Karpas-422 (cell line): ENCODE measurements around the gene TMEM127. TPM values are rescaled to one million over a fixed set of nuclear protein-coding genes. Genes with fewer than 3 reads are reported as not detected.
"Not testable (repeated sequence)": the region's sequence is repeated elsewhere in the genome, so short reads cannot be mapped to it uniquely, and the experiment has no call there.

Experiments used
- DNase-seq: peaks from one replicate; pipeline ENCODE4 v3.0.0-alpha.2; 2015
- H2AFZ ChIP-seq: fragments of 200-600 bp; sonication (generic); 2 replicates; pipeline ENCODE4 v1.6.1; 2014; ENCODE audit warnings: antibody characterized with exemption, low read length, mixed read lengths
- H3K27ac ChIP-seq: fragments of 200-600 bp; sonication (generic); 2 replicates; pipeline ENCODE4 v1.5.1; 2014; ENCODE audit warnings: mild to moderate bottlenecking, low read length, moderate library complexity
- H3K27me3 ChIP-seq: fragments of 200-600 bp; sonication (generic); 2 replicates; pipeline ENCODE4 v1.6.1; 2014; ENCODE audit warnings: low read length, mixed read lengths
- H3K36me3 ChIP-seq: fragments of 200-600 bp; sonication (generic); 2 replicates; pipeline ENCODE4 v1.6.1; 2014; ENCODE audit warnings: low read length, mixed read lengths; ENCODE audit not compliant: insufficient read depth
- H3K4me1 ChIP-seq: fragments of 200-600 bp; sonication (generic); 2 replicates; pipeline ENCODE4 v1.6.1; 2014; ENCODE audit warnings: mild to moderate bottlenecking, low read length, mixed read lengths
- H3K4me2 ChIP-seq: fragments of 200-600 bp; sonication (generic); 2 replicates; pipeline ENCODE4 v1.6.1; 2014; ENCODE audit warnings: low read length, low read depth, mild to moderate bottlenecking; ENCODE audit not compliant: poor library complexity, severe bottlenecking
- H3K4me3 ChIP-seq: fragments of 200-600 bp; sonication (generic); 2 replicates; pipeline ENCODE4 v1.5.1; 2014; ENCODE audit warnings: mild to moderate bottlenecking, antibody characterized with exemption, low read length, mixed read lengths
- H3K79me2 ChIP-seq: fragments of 200-600 bp; sonication (generic); 2 replicates; pipeline ENCODE4 v1.6.1; 2014; ENCODE audit warnings: mild to moderate bottlenecking, low read length, mixed read lengths
- H3K9ac ChIP-seq: fragments of 200-600 bp; sonication (generic); 2 replicates; pipeline ENCODE4 v1.6.0; 2014; ENCODE audit warnings: low read length
- H3K9me2 ChIP-seq: fragments of 200-600 bp; sonication (generic), shearing (Covaris generic); replicated peaks from 2 replicates; pipeline ENCODE4 v1.6.0; 2014; ENCODE audit warnings: mild to moderate bottlenecking, low read length, moderate library complexity; ENCODE audit not compliant: insufficient read depth
- H3K9me3 ChIP-seq: fragments of 300-700, 200-600 bp; sonication (generic); 2 replicates; pipeline ENCODE4 v1.6.1; 2014; ENCODE audit warnings: low read length, mixed read lengths
- H4K20me1 ChIP-seq: fragments of 200-600 bp; sonication (generic); 2 replicates; pipeline ENCODE4 v1.6.1; 2014; ENCODE audit warnings: mild to moderate bottlenecking, antibody characterized with exemption, low read length, low read depth; ENCODE audit not compliant: insufficient read depth
- total RNA-seq: library from RNA; depleted of rRNA; stranded (reverse); fragments of >200 nt; shearing (Covaris generic); gene quantifications from 2 replicates; pipeline ENCODE4 v1.2.3, GENCODE V29; 2014; ENCODE audit warnings: low replicate concordance

The TMEM127 gene
- total RNA-seq, 1 experiment from 2014 or later: 17.7 TPM

- no peaks in the 10 kb centered on the region for H3K36me3 ChIP-seq
- H3K4me1 ChIP-seq: peaks cover 21% of the 10 kb centered on the region
- H3K4me2 ChIP-seq: peak overlapping the region; percentile 16
- no peaks in the 10 kb centered on the region for H3K9me3 ChIP-seq
- peak; percentile 65 for DNase-seq
- H4K20me1 ChIP-seq: no peaks in the 10 kb centered on the region
- no peaks in the 10 kb centered on the region for H3K9me2 ChIP-seq
- peak overlapping the region; percentile 57 for H3K27ac ChIP-seq
- no peaks in the 10 kb centered on the region for H3K27me3 ChIP-seq
- H3K9ac ChIP-seq: peak overlapping the region; percentile 26; the same call in 1 of the 2 replicates
- peak overlapping the region; percentile 12; the same call in 1 of the 2 replicates for H2AFZ ChIP-seq
- no peak overlapping the region for H3K4me3 ChIP-seq
- H3K79me2 ChIP-seq: peaks cover 13% of the 10 kb centered on the region
These were observed 31.9 kb downstream of the TMEM127 start for GRCh38 chr2:96233880-96234316.

DNA sequence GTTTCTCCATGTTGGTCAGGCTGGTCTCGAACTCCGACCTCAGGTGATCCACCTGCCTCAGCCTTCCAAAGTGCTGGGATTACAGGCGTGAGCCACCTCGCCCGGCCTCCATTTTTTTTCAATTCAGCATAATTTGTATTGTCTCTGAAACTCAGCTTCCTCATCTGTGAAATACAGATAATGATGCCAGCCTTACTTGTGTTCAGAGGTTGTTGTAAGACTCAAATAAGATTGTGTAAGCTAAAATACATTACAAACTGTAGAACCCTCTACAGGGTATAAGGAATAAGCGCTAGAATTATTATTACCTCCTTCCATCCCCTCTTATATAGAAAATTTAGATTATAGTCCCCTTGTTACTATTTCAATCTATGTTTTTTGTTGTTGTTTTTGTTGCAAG is 32.4 kb downstream of the TMEM127 start:
- Histone ChIP-seq H3K4me1 (peaks cover 24% of the 10 kb centered on the region), H3K9me2 (no peaks in the 10 kb centered on the region), H3K27me3 (no peaks in the 10 kb centered on the region), H4K20me1 (no peaks in the 10 kb centered on the region), H2AFZ (no peak overlapping the region; the same call in 1 of the 2 replicates), H3K9ac (0 out of 2 replicates have a peak overlapping the region, but pooled peaks have one; percentile 26), H3K79me2 (peaks cover 18% of the 10 kb centered on the region), H3K4me3 (no peak overlapping the region), H3K4me2 (peak overlapping the region; percentile 16), H3K27ac (peak overlapping the region; percentile 57), H3K36me3 (no peaks in the 10 kb centered on the region), H3K9me3 (no peaks in the 10 kb centered on the region)
- no peak for DNase-seq

GRCh38 chr2:96231316-96231715 is 34.5 kb downstream of the TMEM127 start:
- H3K9me2 ChIP-seq: no peaks in the 10 kb centered on the region
- H4K20me1 ChIP-seq: no peaks in the 10 kb centered on the region
- no peaks in the 10 kb centered on the region for H3K9me3 ChIP-seq
- H3K27me3 ChIP-seq: no peaks in the 10 kb centered on the region
- peaks cover 26% of the 10 kb centered on the region for H3K79me2 ChIP-seq
- H3K4me3 ChIP-seq: no peak overlapping the region
- peaks cover 24% of the 10 kb centered on the region for H3K4me1 ChIP-seq
- H3K9ac ChIP-seq: no peak overlapping the region
- no peak overlapping the region for H3K4me2 ChIP-seq
- H2AFZ ChIP-seq: no peak overlapping the region
- no peak for DNase-seq
- no peaks in the 10 kb centered on the region for H3K36me3 ChIP-seq
- no peak overlapping the region for H3K27ac ChIP-seq

DNA sequence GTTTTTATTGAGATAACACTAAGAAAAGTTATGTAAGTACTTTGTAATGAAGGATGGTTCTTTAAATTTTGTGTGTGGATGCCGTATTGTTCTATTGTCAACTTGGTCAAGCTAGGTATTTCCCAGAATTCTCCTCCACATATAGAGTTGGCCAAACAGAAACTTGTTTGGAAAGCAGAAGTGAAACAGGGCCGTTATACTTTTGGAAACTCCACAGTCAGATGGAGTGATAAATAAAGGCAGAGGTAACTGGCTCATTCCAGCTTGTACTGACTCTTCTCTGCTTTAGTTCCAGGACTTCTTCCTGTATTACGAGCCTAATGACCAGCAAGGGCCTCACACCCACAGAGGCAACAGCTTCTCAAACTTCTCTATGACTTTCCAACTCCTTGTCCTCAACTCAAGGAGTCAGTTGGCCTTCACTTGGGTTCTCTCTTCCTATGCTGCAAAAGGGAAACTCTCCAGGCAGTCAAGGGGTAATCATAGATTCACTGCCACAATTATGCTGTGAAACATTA is 40.7 kb downstream of the TMEM127 start:
- Histone ChIP-seq H3K36me3 (no peaks in the 10 kb centered on the region), H4K20me1 (no peaks in the 10 kb centered on the region), H3K4me1 (peaks cover 15% of the 10 kb centered on the region), H3K9me2 (no peaks in the 10 kb centered on the region), H2AFZ (0 out of 2 replicates have a peak overlapping the region, but pooled peaks have one; percentile 6), H3K9me3 (no peaks in the 10 kb centered on the region), H3K4me3 (no peak overlapping the region), H3K27ac (peak overlapping the region; percentile 71), H3K4me2 (peak overlapping the region; percentile 37), H3K79me2 (peaks cover 33% of the 10 kb centered on the region), H3K9ac (peak overlapping the region; percentile 13; the same call in 1 of the 2 replicates), H3K27me3 (no peaks in the 10 kb centered on the region)
- DNase-seq: peak; percentile 64

DNA sequence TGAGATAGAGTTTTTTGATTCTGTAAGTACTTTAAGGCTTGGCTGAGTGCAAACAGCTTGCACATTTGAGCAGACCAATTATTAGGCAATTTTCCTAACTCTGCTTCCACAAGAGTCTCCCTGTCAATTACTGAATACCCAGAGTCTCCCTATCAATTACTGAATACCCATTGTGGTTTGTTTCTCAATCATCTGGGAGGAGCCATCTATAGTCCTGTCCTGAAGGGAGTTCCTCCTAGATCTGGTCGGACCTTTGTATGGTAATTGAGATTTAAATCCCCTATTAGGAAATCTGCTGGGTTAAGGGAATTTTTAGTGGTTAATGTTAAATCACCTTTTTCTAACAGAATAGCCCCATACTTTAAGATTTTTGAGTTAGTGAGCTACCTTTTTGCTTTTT is 44.7 kb downstream of the TMEM127 start:
- H2AFZ ChIP-seq, H3K36me3 ChIP-seq, H3K4me3 ChIP-seq, H3K27ac ChIP-seq, H3K9me3 ChIP-seq, H3K9me2 ChIP-seq, DNase-seq, H3K27me3 ChIP-seq, H3K4me2 ChIP-seq, H4K20me1 ChIP-seq, H3K9ac ChIP-seq: not testable (repeated sequence)
- peaks cover 19% of the 10 kb centered on the region for H3K4me1 ChIP-seq
- H3K79me2 ChIP-seq: peaks cover 19% of the 10 kb centered on the region; the same call in 1 of the 2 replicates

DNA sequence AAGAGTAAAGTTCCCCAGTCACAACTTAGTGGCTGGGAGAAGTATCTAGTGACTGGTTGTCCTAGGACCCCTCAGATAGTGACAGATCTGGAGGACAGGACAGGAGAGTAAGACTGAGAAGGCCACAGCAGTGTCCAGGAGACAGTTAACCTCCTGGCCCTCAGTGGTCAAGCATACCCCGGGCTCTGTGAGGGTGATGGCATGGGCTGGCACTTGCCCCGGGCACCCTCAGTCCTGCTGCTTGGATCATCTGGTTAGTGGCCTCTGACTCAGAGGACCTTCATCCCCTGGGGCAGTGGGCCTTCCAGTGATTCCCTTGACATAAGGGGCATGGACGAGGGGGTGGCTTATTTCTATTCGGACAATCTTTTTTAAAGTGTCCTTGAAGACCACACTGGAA is 45.8 kb downstream of the TMEM127 start:
- H3K27ac ChIP-seq, H3K27me3 ChIP-seq, DNase-seq, H3K9me2 ChIP-seq, H3K36me3 ChIP-seq, H3K4me3 ChIP-seq, H2AFZ ChIP-seq, H3K9me3 ChIP-seq, H3K9ac ChIP-seq, H3K4me2 ChIP-seq, H4K20me1 ChIP-seq: not testable (repeated sequence)
- H3K4me1 ChIP-seq: peaks cover 13% of the 10 kb centered on the region
- peaks cover 18% of the 10 kb centered on the region; the same call in 1 of the 2 replicates for H3K79me2 ChIP-seq

DNA sequence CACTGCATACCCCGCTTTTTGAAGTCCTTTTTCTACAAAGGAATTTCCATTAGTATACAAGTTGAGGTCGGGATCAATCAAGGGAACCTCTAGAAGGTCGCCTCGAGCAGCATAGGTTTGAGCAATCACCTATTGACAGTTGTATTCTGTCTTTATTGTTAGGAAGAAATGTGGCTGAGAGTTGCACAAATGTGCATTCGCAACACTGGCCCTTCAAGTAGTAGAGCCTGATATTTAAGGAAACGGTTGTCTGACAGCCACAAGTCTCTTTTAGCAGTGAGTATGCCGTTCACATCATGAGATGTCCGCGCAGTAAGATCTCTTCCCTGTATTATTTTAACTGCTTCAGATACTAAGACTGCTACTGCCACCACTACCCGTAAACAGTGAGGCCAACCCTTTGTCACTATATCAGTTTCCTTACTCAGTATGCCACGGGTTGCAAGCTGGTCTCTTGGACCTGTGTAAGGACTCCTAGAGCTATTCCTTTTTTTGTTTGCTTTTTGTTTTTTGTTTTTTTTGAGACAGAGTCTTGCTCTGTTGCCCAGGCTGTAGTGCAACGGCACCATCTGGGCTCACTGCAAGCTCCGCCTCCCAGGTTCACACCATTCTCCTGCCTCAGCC is 47.2 kb downstream of the TMEM127 start:
- no peak for DNase-seq
- Histone ChIP-seq H3K79me2 (peaks cover 18% of the 10 kb centered on the region; the same call in 1 of the 2 replicates), H3K4me1 (peaks cover 8% of the 10 kb centered on the region), H3K9me3 (no peaks in the 10 kb centered on the region), H3K27me3 (no peaks in the 10 kb centered on the region), H4K20me1 (no peaks in the 10 kb centered on the region), H3K9me2 (no peaks in the 10 kb centered on the region), H2AFZ (no peak overlapping the region), H3K4me3 (no peak overlapping the region), H3K9ac (no peak overlapping the region), H3K4me2 (no peak overlapping the region), H3K27ac (no peak overlapping the region), H3K36me3 (no peaks in the 10 kb centered on the region)

GRCh38 chr2:96214554-96214953 is 51.2 kb downstream of the TMEM127 start:
- no peak overlapping the region for H3K27ac ChIP-seq
- H4K20me1 ChIP-seq: no peaks in the 10 kb centered on the region
- H3K9ac ChIP-seq: no peak overlapping the region
- no peak overlapping the region for H3K4me2 ChIP-seq
- peaks cover 32% of the 10 kb centered on the region for H3K4me1 ChIP-seq
- peaks cover 46% of the 10 kb centered on the region for H3K79me2 ChIP-seq
- no peaks in the 10 kb centered on the region for H3K9me2 ChIP-seq
- H3K4me3 ChIP-seq: no peak overlapping the region
- H3K36me3 ChIP-seq: no peaks in the 10 kb centered on the region
- no peak for DNase-seq
- no peaks in the 10 kb centered on the region for H3K9me3 ChIP-seq
- no peaks in the 10 kb centered on the region for H3K27me3 ChIP-seq
- no peak overlapping the region for H2AFZ ChIP-seq
